H1 (cell line): Measurements from ENCODE around the gene LANCL2. TPM values are rescaled to one million over a fixed set of nuclear protein-coding genes. Genes with fewer than 3 reads are reported as not detected.

Source experiments
- CTCF ChIA-PET: fragments of 300-600 bp; sonication (Branson Sonifier 250); formaldehyde crosslinking; loops from one replicate; lab custom pipeline; 2021; ENCODE audit not compliant: partially characterized antibody; lab: Charles Lee
- POLR2A ChIA-PET: fragments of 300-600 bp; sonication (Branson Sonifier 250); formaldehyde crosslinking; loops from one replicate; lab custom pipeline; 2021; ENCODE audit warnings: inconsistent platforms; ENCODE audit not compliant: partially characterized antibody; lab: Charles Lee
- DNase-seq, 2 experiments: peaks; one replicate each; pipeline versions ENCODE4 v3.0.0 to v3.0.0-alpha.2; 2010 to 2022; ENCODE audit warnings: low spot score in 2 of 2, low read depth in 1 of 2, mixed read lengths in 1 of 2
- FAIRE-seq: peaks from 2 replicates; lab custom pipeline; 2011; peaks lifted over from hg19 to GRCh38; lab: Jason Lieb, UNC
- H2AFZ ChIP-seq: 2 replicates; pipeline ENCODE4 v1.8.1; 2012; ENCODE audit warnings: low read length, inconsistent platforms
- H2AK5ac ChIP-seq: 2 replicates; pipeline ENCODE4 v1.6.1; 2013; ENCODE audit warnings: low read depth, low read length
- H2BK120ac ChIP-seq: replicated peaks from 2 replicates; pipeline ENCODE3; 2013; ENCODE audit warnings: low read depth, low read length, inconsistent platforms
- H2BK12ac ChIP-seq: 2 replicates; pipeline ENCODE4 v1.6.1; 2013; ENCODE audit warnings: low read depth, low read length
- H2BK15ac ChIP-seq: 2 replicates; pipeline ENCODE4 v1.6.1; 2013; ENCODE audit warnings: low read length
- H2BK20ac ChIP-seq: 2 replicates; pipeline ENCODE4 v1.6.1; 2013; ENCODE audit warnings: low read length
- H2BK5ac ChIP-seq: 2 replicates; pipeline ENCODE4 v1.6.1; 2013; ENCODE audit warnings: low read depth, low read length
- H3K14ac ChIP-seq: 2 replicates; pipeline ENCODE4 v1.6.1; 2013; ENCODE audit warnings: inconsistent platforms; ENCODE audit not compliant: insufficient read length
- H3K18ac ChIP-seq: 2 replicates; pipeline ENCODE4 v1.6.1; 2013; ENCODE audit warnings: low read length; ENCODE audit errors: extremely low read depth
- H3K23ac ChIP-seq: 2 replicates; pipeline ENCODE4 v1.6.1; 2013; ENCODE audit warnings: inconsistent platforms; ENCODE audit not compliant: insufficient read length
- H3K23me2 ChIP-seq: 2 replicates; pipeline ENCODE4 v1.6.1; 2013; ENCODE audit warnings: low read depth, low read length
- H3K27ac ChIP-seq: 2 replicates; pipeline ENCODE4 v1.6.1; 2011; ENCODE audit warnings: low read depth, low read length, inconsistent platforms
- H3K27me3 ChIP-seq, 4 experiments: replicated peaks in 1 of 4; 1 replicate in 1 of 4; 2 replicates in 3 of 4; pipeline versions ENCODE4 v1.6.1 to v1.8.1; 2011 to 2013; ENCODE audit warnings: low read length in 3 of 4, mild to moderate bottlenecking in 3 of 4, inconsistent platforms in 2 of 4, mixed read lengths in 2 of 4, moderate library complexity in 1 of 4; ENCODE audit not compliant: control insufficient read depth in 3 of 4, insufficient read depth in 3 of 4; ENCODE audit errors: extremely low read depth in 1 of 4
- H3K36me3 ChIP-seq, 4 experiments: 2 replicates each; pipeline versions ENCODE4 v1.6.1 to v1.8.1; 2011 to 2013; ENCODE audit warnings: mild to moderate bottlenecking in 4 of 4, low read length in 3 of 4, moderate library complexity in 2 of 4, control low read depth in 1 of 4, inconsistent platforms in 1 of 4; ENCODE audit not compliant: insufficient read depth in 4 of 4, control insufficient read depth in 2 of 4
- H3K4ac ChIP-seq: replicated peaks from 2 replicates; pipeline ENCODE3; 2013; ENCODE audit warnings: low read length, low read depth, mixed read lengths, inconsistent platforms; ENCODE audit not compliant: insufficient read length
- H3K4me1 ChIP-seq, 4 experiments: replicated peaks in 1 of 4; 1 replicate in 1 of 4; 2 replicates in 3 of 4; pipeline versions ENCODE4 v1.6.1 to v1.8.1; 2011 to 2013; ENCODE audit warnings: low read length in 3 of 4, inconsistent platforms in 2 of 4, mixed read lengths in 1 of 4; ENCODE audit not compliant: insufficient read depth in 4 of 4, control insufficient read depth in 3 of 4
- H3K4me2 ChIP-seq, 2 experiments: 2 replicates each; pipeline versions ENCODE4 v1.6.1 to v1.8.1; 2011 to 2013; ENCODE audit warnings: low read depth in 2 of 2, low read length in 2 of 2, control low read depth in 1 of 2, inconsistent platforms in 1 of 2, mild to moderate bottlenecking in 1 of 2; ENCODE audit not compliant: insufficient read depth in 1 of 2
- H3K4me3 ChIP-seq, 4 experiments: fragments of 200-600, 300-600 bp in 1 of 4; sonication (generic), shearing (Covaris generic), sonication (Bioruptor Twin) in 1 of 4; 2 replicates each; pipeline versions ENCODE4 v1.5.1 to v1.8.1; 2011 to 2016; ENCODE audit warnings: low read length in 4 of 4, low read depth in 3 of 4, control low read depth in 2 of 4, inconsistent platforms in 2 of 4, mild to moderate bottlenecking in 2 of 4, mixed read lengths in 1 of 4, moderate library complexity in 1 of 4; ENCODE audit not compliant: insufficient read depth in 2 of 4; ENCODE audit errors: extremely low read depth in 1 of 4
- H3K56ac ChIP-seq: replicated peaks from 2 replicates; pipeline ENCODE3; 2013; ENCODE audit warnings: low read depth, mild to moderate bottlenecking, mixed read lengths, low read length, inconsistent platforms; ENCODE audit not compliant: insufficient read length
- H3K79me1 ChIP-seq: 2 replicates; pipeline ENCODE4 v1.6.1; 2013; ENCODE audit warnings: low read depth, low read length, control low read depth
- H3K79me2 ChIP-seq, 2 experiments: 2 replicates each; pipeline versions ENCODE4 v1.6.1 to v1.8.1; 2012 to 2013; ENCODE audit warnings: low read length in 2 of 2, mild to moderate bottlenecking in 2 of 2, inconsistent platforms in 1 of 2; ENCODE audit not compliant: insufficient read depth in 2 of 2, control insufficient read depth in 1 of 2
- H3K9ac ChIP-seq, 4 experiments: replicated peaks in 1 of 4; 1 replicate in 1 of 4; 2 replicates in 3 of 4; pipeline versions ENCODE4 v1.6.1 to v1.8.1; 2011 to 2013; ENCODE audit warnings: low read depth in 3 of 4, low read length in 3 of 4, control low read depth in 2 of 4, mild to moderate bottlenecking in 2 of 4, moderate library complexity in 2 of 4, inconsistent platforms in 1 of 4; ENCODE audit errors: extremely low read depth in 1 of 4
- H3K9me3 ChIP-seq, 2 experiments: 2 replicates each; pipeline versions ENCODE4 v1.6.1 to v1.8.1; 2012 to 2013; ENCODE audit warnings: mild to moderate bottlenecking in 2 of 2, moderate library complexity in 2 of 2, control low read depth in 1 of 2, inconsistent platforms in 1 of 2, low read depth in 1 of 2, low read length in 1 of 2, mixed read lengths in 1 of 2; ENCODE audit not compliant: insufficient read depth in 2 of 2
- H4K20me1 ChIP-seq, 2 experiments: replicated peaks in 1 of 2; 2 replicates each; pipeline versions ENCODE3 to v1.8.1; 2011 to 2013; ENCODE audit warnings: inconsistent platforms in 2 of 2, low read length in 2 of 2, mild to moderate bottlenecking in 1 of 2; ENCODE audit not compliant: insufficient read depth in 2 of 2, control insufficient read depth in 1 of 2
- H4K5ac ChIP-seq: 2 replicates; pipeline ENCODE4 v1.6.1; 2013; ENCODE audit warnings: low read length, low read depth, mixed read lengths, inconsistent platforms; ENCODE audit not compliant: insufficient read length
- H4K8ac ChIP-seq: 2 replicates; pipeline ENCODE4 v1.8.0; 2013; ENCODE audit warnings: mild to moderate bottlenecking, moderate library complexity, low read length, inconsistent platforms; ENCODE audit not compliant: insufficient read depth; ENCODE audit errors: extremely low read depth
- H4K91ac ChIP-seq: replicated peaks from 2 replicates; pipeline ENCODE3; 2013; ENCODE audit warnings: low read length, mixed read lengths, inconsistent platforms; ENCODE audit not compliant: insufficient read length
- CTCF ChIP-seq, 3 experiments: IDR thresholded peaks; 1 replicate in 2 of 3; 2 replicates in 1 of 3; pipeline versions ENCODE4 v1.5.1 to v1.6.1; 2011; ENCODE audit warnings: low read length in 3 of 3, mild to moderate bottlenecking in 3 of 3, inconsistent platforms in 2 of 3, low read depth in 1 of 3, moderate library complexity in 1 of 3; ENCODE audit not compliant: insufficient read depth in 1 of 3; ENCODE audit errors: control extremely low read depth in 1 of 3
- GABPA ChIP-seq: IDR thresholded peaks from 2 replicates; pipeline ENCODE4 v1.6.1; 2011; ENCODE audit warnings: mild to moderate bottlenecking, low read length, moderate library complexity, borderline replicate concordance; ENCODE audit not compliant: insufficient read depth
- WGBS, 2 experiments: shearing (Covaris generic) in 1 of 2; methylation state at CpG; one replicate each; pipeline versions ENCODE4 v1.1.6 to v1.1.7; 2013 to 2015; ENCODE audit warnings: low lambda C conversion rate in 2 of 2, mixed read lengths in 2 of 2, inconsistent platforms in 1 of 2, low coverage in 1 of 2, missing lambda C conversion rate in 1 of 2; ENCODE audit not compliant: insufficient replicate concordance in 2 of 2, insufficient coverage in 1 of 2, insufficient read length in 1 of 2; ENCODE audit errors: extremely low coverage in 1 of 2, missing lambda C conversion rate in 1 of 2; 5-methylcytosine and 5-hydroxymethylcytosine counted together
- polyA plus RNA-seq, 7 experiments: library from polyadenylated mRNA; depleted of rRNA in 3 of 7; stranded (reverse) in 5 of 7; unstranded in 2 of 7; fragments of >200 nt in 5 of 7; fragments of 200-250 nt in 2 of 7; gene quantifications; 1 replicate in 5 of 7; 2 replicates in 1 of 7; 4 replicates in 1 of 7; pipeline versions ENCODE4 v1.2.1 to v1.2.3, GENCODE V29; 2011 to 2013; ENCODE audit warnings: missing spikeins in 2 of 7, mixed read lengths in 2 of 7
- total RNA-seq: library from RNA; stranded (reverse); fragmentation: NEBNext Ultra II Directional; extraction: Animal tissue kit (Norgen Biotek cat#: 25700); gene quantifications from 2 replicates; pipeline ENCODE4 v1.2.1, GENCODE V29; 2021

The LANCL2 gene
- total and polyA plus RNA-seq, 2 of the 8 experiments (the other 6 are each of a cell fraction or from before 2014, with no cell fraction given) = 9.2 to 9.5 TPM

DNA sequence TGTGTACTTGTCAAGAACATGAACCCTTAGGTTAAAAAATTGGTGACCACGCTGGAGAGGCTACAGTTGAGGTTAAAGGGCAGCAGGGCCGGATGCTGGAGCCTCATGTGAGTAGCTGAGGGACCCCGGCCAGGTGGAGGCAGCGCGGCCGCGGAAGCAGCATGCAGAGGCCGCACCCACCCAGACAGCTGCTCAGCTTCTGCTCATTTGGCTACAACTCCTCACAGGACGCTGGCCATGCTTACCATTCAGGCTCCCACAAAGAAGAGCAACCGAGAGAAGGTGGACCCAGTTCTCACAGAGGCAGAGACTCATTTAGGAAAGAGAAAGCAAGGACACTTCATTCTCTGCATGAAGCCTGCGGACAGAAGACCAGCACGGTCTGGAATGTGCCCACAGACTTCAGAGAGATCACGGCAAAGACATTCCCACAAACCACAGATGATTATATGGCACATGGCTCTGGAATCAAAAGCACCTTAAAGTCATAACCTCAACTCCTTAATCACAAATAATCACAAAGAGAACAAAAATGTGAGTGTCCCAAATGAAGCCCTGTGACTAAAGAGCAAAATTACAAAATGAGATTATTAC lies 112.7 kb downstream of the LANCL2 start:
- Histone ChIP-seq H2BK5ac (no peak overlapping the region), H3K56ac (no peak overlapping the region), H2AK5ac (no peak overlapping the region), H3K4me1 (no peaks in the 10 kb centered on the region; a peak in 1 of 7 replicates), H3K4ac (no peak overlapping the region), H4K5ac (no peak overlapping the region), H3K9ac (no peak overlapping the region), H3K79me1 (peaks cover 8% of the 10 kb centered on the region; the same call in 1 of the 2 replicates), H3K27ac (no peak overlapping the region), H2BK15ac (no peak overlapping the region), H3K18ac (no peak overlapping the region), H3K9me3 (no peaks in the 10 kb centered on the region), H2BK12ac (no peak overlapping the region), H4K20me1 (peaks cover 0 to 20% of the 10 kb centered on the region in 2 experiments), H2BK120ac (no peak overlapping the region), H3K4me3 (no peak overlapping the region), H3K79me2 (no peaks in the 10 kb centered on the region), H3K23me2 (no peaks in the 10 kb centered on the region), H3K27me3 (no peaks in the 10 kb centered on the region), H3K4me2 (no peak overlapping the region), H2BK20ac (no peak overlapping the region), H4K91ac (no peak overlapping the region), H4K8ac (no peak overlapping the region), H3K14ac (no peak overlapping the region), H3K36me3 (no peaks in the 10 kb centered on the region; a peak in 1 of 8 replicates), H2AFZ (no peak overlapping the region), H3K23ac (no peak overlapping the region)
- TF ChIP-seq CTCF (IDR thresholded peaks at IDR 0.05; ENCODE audit: control extremely low read depth in 1 of 3, insufficient read depth in 1 of 3, low read depth in 1 of 3, low read length in 3 of 3) (peak in 1 of 3 experiments; percentile 16; a peak in 1 of 4 replicates), GABPA (no peak)
- 87% methylated on average over 13 of the region's 13 CpGs; no CpG with 5 or more reads in 1 of the 2 experiments for WGBS, 2 experiments
- ChIA-PET POLR2A (no interaction called here), CTCF (no interaction called here)
- DNase-seq (peak in 1 of 2 experiments; percentile 45), FAIRE-seq (no peak)
